HG03354 (cell line): ENCODE measurements around the gene FRMD3.

ENCODE experiments used
- ATAC-seq: cut with Tn5 transposase; IDR thresholded peaks from one replicate; pipeline ENCODE4 v1.9.1; 2021; ENCODE audit warnings: mild to moderate bottlenecking; ENCODE audit not compliant: unreplicated experiment, poor library complexity, severe bottlenecking

FRMD3 gene

DNA sequence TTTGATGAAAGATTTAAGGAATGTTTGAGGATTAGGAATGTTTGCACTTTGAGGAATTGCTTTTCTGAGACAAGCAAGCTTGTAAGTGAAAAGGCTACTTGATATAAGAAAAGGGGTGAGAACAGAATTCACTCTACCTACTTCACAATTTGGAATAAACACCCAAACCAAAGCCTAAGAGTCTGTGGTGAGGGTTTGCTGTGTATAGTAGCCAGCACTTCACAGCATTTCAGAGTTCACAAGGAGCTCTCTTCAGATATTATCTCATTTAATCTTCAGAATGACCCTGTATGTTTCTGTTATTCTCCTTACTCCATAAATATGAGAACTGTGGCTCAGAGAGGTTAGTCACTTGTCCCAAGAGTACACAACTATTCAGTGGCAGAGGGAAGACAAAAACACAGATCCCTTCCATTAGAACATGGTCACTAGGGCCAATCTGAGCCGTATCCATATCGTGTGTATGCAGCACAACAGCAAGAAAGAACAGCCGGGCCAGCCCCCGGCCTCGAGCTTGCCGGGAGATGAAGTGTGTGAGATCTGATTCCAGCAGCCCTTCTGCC lies 92.4 kb downstream of the FRMD3 start:
- no peak for ATAC-seq

DNA sequence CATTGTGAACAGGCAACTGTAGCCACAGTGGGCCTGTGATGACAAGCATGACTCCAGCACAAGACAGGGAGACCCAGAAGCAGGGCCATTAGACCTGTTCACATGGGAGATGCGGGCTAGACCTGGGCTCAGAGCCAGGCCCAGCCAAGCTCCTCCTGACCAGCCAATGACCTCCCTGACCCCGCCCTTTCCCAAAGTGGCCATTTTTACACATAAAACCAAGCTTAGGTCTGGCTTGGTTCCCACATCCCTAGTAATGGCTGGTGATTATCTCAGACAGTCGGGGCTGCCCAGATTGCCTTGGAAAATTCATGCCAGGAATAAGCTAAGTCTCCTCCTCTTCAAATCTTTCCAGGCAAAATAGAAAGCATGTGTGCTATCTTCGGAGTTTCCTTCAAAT lies 94.1 kb downstream of the FRMD3 start:
- ATAC-seq: no peak

- no peak for ATAC-seq
Observed at GRCh38 chr9:83441390-83441789, 96.8 kb downstream of the FRMD3 start.

GRCh38 chr9:83440641-83441040 lies 97.6 kb downstream of the FRMD3 start:
- ATAC-seq: no peak

DNA sequence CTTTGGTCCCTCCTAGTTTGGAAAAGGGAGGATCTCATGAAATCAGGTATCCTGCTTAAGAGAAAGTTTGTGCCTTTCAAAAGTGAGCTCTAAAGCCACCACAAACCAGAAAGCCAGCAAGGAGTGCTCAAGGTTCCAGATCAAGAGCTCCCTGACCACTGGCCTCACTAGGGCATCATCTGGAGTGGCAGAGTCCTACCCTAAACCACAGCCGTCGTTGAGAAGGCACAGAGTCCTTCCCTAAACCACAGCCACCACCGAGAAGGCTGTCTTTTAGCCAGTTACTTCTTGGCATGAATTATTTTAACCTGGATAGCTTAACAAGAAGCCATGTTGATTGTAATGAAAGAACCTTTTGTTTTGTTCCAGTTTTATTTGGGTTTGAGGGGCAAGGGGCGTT lies 102.9 kb downstream of the FRMD3 start:
- ATAC-seq: no peak

GRCh38 chr9:83434254-83434653 lies 103.9 kb downstream of the FRMD3 start:
- no peak for ATAC-seq

DNA sequence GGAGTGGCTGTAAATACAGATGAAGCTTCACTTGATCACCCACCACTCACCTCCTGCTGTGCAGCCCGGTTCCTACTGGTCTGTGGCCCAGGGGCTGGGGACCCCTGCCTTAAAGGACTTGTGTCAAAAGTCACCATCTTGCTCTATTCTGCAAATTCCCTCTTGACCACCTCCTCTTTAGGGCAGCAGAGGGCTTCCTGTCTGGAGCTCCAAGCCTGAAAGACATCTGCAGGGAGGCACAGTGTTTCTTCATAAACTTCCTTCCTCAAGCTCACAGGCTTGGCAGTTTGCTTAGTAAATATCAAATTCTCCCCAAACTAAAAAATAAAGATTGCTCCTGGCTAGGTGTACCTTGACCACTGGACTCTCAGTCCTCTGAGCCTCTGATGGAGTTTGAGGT lies 104.4 kb downstream of the FRMD3 start:
- ATAC-seq: no peak

- no peak for ATAC-seq
Observed at GRCh38 chr9:83432877-83433550, 105.2 kb downstream of the FRMD3 start.

- no peak for ATAC-seq
Observed at GRCh38 chr9:83432104-83432627, 106.0 kb downstream of the FRMD3 start.

GRCh38 chr9:83431101-83432060 lies 106.8 kb downstream of the FRMD3 start:
- no peak for ATAC-seq

DNA sequence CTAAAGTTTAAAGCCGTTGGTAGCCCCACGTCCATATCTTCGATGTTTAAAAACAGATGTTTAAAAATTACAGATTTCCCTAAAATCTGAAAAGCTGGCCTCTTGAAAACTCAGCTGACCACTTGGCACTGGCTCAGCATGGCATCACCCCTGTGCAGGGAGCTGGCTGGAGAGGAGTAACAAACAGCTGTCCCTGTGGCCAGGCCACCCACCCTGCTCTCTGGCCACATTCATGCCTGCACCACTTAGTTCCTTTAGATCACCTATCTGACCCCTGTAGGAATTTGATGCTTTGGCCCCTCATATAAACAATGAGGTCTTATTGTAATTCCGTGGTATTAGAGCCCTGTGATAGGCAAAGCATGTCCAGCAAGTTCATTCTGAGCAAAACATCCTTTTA lies 107.5 kb downstream of the FRMD3 start:
- ATAC-seq: no peak

GRCh38 chr9:83429229-83429628 lies 109.0 kb downstream of the FRMD3 start:
- ATAC-seq: no peak

DNA sequence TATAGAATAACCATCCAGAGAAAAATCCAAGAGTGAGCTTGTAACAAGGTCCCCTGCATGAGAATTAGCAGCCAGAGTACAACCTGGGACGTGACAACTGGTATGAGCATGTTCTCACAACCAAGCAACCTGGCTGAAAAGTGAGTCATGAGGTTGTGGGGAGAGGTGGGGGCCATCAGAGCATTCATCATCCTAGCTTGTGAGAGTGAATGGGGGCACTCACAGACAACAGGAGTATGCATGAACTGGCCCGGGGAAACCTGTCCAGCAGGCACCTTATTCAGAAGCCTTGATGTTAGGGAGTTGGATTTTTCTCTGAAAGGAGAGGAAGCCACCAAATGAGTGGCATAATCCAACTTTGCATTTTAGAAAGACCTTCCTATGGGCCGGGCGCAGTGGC lies 113.0 kb downstream of the FRMD3 start:
- no peak for ATAC-seq

- no peak for ATAC-seq
Observed at GRCh38 chr9:83424831-83425230, 113.4 kb downstream of the FRMD3 start.

GRCh38 chr9:83423815-83424707 lies 114.1 kb downstream of the FRMD3 start:
- no peak for ATAC-seq

- ATAC-seq: no peak
Observed at GRCh38 chr9:83422527-83422926, 115.7 kb downstream of the FRMD3 start.

GRCh38 chr9:83420486-83420885 lies 117.7 kb downstream of the FRMD3 start:
- no peak for ATAC-seq

- no peak for ATAC-seq
Observed at GRCh38 chr9:83419961-83420360, 118.2 kb downstream of the FRMD3 start.

GRCh38 chr9:83418283-83418682 lies 119.9 kb downstream of the FRMD3 start:
- ATAC-seq: no peak

DNA sequence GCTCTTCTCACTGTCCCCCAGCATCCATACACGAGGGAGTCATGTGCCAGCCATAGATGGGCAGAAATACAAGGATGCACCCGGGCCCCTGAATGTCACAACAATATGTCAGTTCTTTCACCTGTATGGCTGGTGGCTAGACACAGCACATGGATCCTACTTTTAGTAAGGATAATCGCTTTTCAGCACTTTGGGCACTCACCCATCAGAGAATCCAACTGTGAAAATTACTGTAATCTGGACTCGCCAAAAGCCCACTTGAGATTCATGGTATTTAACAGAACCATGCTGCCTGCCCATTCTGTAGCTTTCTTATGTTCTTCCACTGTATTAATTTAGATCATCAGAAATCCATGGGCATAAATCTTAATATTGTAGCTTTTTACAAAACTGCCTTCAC lies 124.8 kb downstream of the FRMD3 start:
- ATAC-seq: no peak
